ENCODE results near the gene CDC16.

Gene CDC16

DNA sequence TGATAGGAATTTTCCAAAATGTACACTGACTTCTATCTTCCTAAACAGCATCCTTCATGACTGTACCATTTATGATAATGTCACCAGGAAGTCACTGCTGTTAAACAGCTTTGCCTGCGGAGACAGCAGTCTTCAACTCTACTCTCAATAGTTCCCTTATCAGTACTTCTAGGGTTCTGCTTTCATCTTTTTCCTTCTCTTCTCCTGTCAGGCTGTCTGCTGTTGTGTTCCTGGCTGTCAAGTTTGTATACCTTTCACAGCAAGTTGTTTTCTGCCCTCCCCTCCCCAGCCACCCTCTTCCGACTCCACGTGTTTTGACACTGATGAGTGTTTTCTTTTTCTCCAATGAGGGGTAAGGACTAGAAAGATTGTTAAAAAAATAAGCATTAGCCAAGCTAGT lies 48.9 kb downstream of the CDC16 start:
- Histone ChIP-seq H3K9me3 (ENCODE audit: low read length) (no peaks in the 10 kb centered on the region), H3K27me3 (ENCODE audit: control insufficient read depth in 1 of 2, insufficient read depth in 2 of 2, low read length in 2 of 2) (no peaks in the 10 kb centered on the region), H3K4me3 (ENCODE audit: low read depth in 1 of 2, low read length in 2 of 2) (no peak overlapping the region), H3K36me3 (ENCODE audit: insufficient read depth, low read length) (peaks cover 21% of the 10 kb centered on the region), H3K4me1 (ENCODE audit: insufficient read depth, low read length) (peaks cover 11% of the 10 kb centered on the region), H3K9ac (ENCODE audit: low read length) (no peak overlapping the region), H3K27ac (ENCODE audit: low read depth, low read length) (no peak overlapping the region)

DNA sequence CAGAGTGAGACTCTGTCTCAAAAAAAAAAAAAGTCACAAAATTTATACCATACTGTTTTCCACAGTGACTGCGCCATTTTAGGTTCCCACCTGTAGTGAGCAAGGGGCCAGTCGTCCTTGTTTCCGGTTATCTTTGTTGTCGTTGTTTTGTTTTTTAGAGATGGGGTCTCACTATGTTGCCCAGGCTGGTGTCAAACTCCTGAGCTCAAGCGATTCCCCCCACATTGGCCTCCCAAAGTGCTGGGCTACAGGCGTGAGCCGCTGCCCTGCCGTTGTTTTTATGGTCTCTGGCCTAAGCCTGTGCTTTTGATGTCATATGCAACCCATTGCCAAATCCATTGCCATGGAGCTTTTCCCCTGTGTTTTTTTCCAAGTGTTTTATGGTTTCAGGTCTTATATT lies 50.0 kb downstream of the CDC16 start:
- no peak overlapping the region for H3K9ac ChIP-seq (ENCODE audit: low read length)
- peaks cover 29% of the 10 kb centered on the region for H3K36me3 ChIP-seq (ENCODE audit: insufficient read depth, low read length)
- H3K9me3 ChIP-seq (ENCODE audit: low read length) = no peaks in the 10 kb centered on the region
- peaks cover 11% of the 10 kb centered on the region for H3K4me1 ChIP-seq (ENCODE audit: insufficient read depth, low read length)
- no peaks in the 10 kb centered on the region for H3K27me3 ChIP-seq (ENCODE audit: control insufficient read depth in 1 of 2, insufficient read depth in 2 of 2, low read length in 2 of 2)
- H3K4me3 ChIP-seq (ENCODE audit: low read depth in 1 of 2, low read length in 2 of 2) = no peak overlapping the region
- no peak overlapping the region for H3K27ac ChIP-seq (ENCODE audit: low read depth, low read length)

DNA sequence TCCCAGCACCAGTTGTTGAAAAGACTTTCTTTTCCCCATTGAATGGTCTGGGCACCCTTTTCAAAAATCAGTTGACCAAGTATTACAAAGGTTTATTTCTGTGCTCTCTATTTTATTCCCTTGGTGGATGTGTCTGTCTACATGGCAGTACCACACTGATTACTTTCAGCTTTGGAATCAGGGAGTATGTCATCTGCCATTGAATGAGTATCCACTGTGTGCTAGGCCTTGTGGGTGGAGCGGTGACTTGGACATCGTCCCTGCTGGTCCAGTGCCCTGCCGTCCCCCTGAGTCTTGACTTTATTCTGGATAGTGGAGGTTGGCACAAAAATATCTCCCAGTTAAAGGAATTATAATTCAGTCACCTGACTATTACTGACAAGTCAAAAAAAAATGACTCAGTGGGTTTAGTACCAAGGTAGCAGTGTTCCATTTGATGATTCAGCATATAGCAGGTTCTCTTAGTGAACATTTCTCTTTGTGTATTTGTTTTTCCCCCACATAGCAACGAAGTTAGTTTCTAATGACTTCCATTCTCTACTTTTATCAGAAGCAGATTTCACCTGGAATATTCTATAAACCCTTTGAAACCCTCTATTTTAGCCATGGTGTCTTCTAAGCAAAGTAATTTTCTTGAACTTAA lies 50.6 kb downstream of the CDC16 start:
- H3K9me3 ChIP-seq (ENCODE audit: low read length) = no peaks in the 10 kb centered on the region
- H3K9ac ChIP-seq (ENCODE audit: low read length) = no peak overlapping the region
- H3K4me1 ChIP-seq (ENCODE audit: insufficient read depth, low read length) = peaks cover 10% of the 10 kb centered on the region
- H3K36me3 ChIP-seq (ENCODE audit: insufficient read depth, low read length) = peaks cover 34% of the 10 kb centered on the region
- no peaks in the 10 kb centered on the region for H3K27me3 ChIP-seq (ENCODE audit: control insufficient read depth in 1 of 2, insufficient read depth in 2 of 2, low read length in 2 of 2)
- no peak overlapping the region for H3K27ac ChIP-seq (ENCODE audit: low read depth, low read length)
- H3K4me3 ChIP-seq (ENCODE audit: low read depth in 1 of 2, low read length in 2 of 2) = no peak overlapping the region

DNA sequence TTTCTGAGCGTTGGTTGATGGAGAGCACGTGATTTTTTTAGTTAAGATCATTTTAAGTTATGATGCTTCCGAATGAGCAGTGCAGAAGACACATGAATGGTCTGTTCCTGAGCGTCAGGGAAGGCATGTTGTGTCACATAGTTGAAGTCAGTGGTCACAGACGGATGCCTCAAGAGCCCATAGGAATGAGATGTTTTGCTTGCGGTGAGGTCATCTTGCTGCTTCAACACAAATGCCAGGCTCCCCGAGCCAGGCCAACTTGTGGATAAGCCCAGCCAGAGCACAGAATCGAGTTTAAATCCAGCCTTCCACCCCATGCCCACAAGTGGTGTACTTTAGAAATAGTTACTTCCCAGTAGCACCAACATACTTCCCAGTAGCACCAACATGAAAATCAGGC lies 52.1 kb downstream of the CDC16 start:
- no peaks in the 10 kb centered on the region for H3K27me3 ChIP-seq (ENCODE audit: control insufficient read depth in 1 of 2, insufficient read depth in 2 of 2, low read length in 2 of 2)
- no peak overlapping the region for H3K27ac ChIP-seq (ENCODE audit: low read depth, low read length)
- H3K4me1 ChIP-seq (ENCODE audit: insufficient read depth, low read length) = peaks cover 7% of the 10 kb centered on the region
- H3K36me3 ChIP-seq (ENCODE audit: insufficient read depth, low read length) = peaks cover 39% of the 10 kb centered on the region
- H3K9me3 ChIP-seq (ENCODE audit: low read length) = no peaks in the 10 kb centered on the region
- no peak overlapping the region for H3K9ac ChIP-seq (ENCODE audit: low read length)
- H3K4me3 ChIP-seq (ENCODE audit: low read depth in 1 of 2, low read length in 2 of 2) = no peak overlapping the region

DNA sequence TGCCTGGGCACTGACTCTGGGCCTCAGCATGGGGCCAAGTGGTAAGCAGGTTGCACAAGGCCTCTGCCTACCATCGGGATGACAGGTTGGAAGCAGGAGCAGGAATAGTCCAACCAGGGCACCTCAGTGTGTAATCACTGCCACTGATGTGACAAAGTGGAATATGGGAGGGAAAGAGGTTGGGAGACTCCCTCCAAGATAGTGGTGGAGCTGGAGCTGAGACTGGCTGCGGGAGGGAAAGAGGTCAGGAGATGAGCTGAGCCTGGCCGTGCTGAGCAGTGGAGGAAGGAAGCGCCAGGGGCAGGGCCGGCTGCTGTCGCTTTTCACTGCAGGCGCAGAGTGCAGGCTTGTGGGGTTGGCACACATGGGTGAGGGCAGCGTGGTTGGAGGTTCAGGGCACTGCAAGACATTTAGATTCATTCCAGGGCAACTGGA lies 53.5 kb downstream of the CDC16 start:
- H3K36me3 ChIP-seq (ENCODE audit: insufficient read depth, low read length) = peaks cover 48% of the 10 kb centered on the region
- no peak overlapping the region for H3K9ac ChIP-seq (ENCODE audit: low read length)
- H3K27ac ChIP-seq (ENCODE audit: low read depth, low read length) = no peak overlapping the region
- H3K27me3 ChIP-seq (ENCODE audit: control insufficient read depth in 1 of 2, insufficient read depth in 2 of 2, low read length in 2 of 2) = no peaks in the 10 kb centered on the region
- H3K9me3 ChIP-seq (ENCODE audit: low read length) = no peaks in the 10 kb centered on the region
- no peak overlapping the region for H3K4me3 ChIP-seq (ENCODE audit: low read depth in 1 of 2, low read length in 2 of 2)
- H3K4me1 ChIP-seq (ENCODE audit: insufficient read depth, low read length) = no peaks in the 10 kb centered on the region

DNA sequence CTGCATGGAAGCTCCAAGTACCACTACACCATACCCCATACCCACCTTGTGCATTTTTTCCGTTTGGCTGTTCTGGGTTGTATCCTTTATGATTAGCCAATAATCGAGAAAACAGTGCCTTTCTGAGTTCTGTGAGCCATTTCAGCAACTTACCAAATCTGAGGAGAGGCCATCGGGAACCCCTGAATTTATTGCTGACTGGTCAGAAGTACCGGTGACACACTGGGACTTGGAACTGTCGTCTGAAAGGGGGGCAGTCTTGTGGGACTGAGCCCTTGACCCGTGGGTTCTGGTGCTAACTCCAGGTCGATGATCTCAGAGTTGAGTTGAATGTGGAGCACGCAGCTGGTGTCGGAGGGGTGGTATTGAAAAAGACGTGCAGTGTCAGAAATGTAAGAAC lies 61.8 kb downstream of the CDC16 start:
- H3K36me3 ChIP-seq (ENCODE audit: insufficient read depth, low read length) = peaks cover 28% of the 10 kb centered on the region
- no peak overlapping the region for H3K9ac ChIP-seq (ENCODE audit: low read length)

DNA sequence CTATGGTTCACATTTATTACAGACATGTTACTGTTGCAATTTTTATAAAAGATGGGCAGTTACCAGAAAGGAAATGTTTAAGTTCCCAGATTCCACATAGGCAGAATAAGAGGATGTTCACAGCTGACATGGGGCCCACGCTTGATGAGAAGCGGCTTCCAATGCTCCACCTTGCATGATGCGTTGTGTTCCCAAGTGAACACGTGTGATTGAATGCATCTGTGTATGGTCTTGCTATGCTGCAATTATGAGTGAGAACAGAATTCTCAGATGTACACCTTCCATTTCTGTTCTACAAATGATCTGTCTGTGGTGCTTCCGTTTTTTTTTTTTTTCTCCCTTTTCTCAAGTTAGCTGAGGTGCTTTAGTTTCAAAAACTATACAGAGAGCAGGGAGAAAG lies 62.2 kb downstream of the CDC16 start:
- no peak overlapping the region for H3K9ac ChIP-seq (ENCODE audit: low read length)
- H3K9me3 ChIP-seq (ENCODE audit: low read length) = no peaks in the 10 kb centered on the region
- H3K36me3 ChIP-seq (ENCODE audit: insufficient read depth, low read length) = peaks cover 28% of the 10 kb centered on the region
- no peaks in the 10 kb centered on the region for H3K27me3 ChIP-seq (ENCODE audit: control insufficient read depth in 1 of 2, insufficient read depth in 2 of 2, low read length in 2 of 2)
- no peak overlapping the region for H3K27ac ChIP-seq (ENCODE audit: low read depth, low read length)
- H3K4me1 ChIP-seq (ENCODE audit: insufficient read depth, low read length) = no peaks in the 10 kb centered on the region
- no peak overlapping the region for H3K4me3 ChIP-seq (ENCODE audit: low read depth in 1 of 2, low read length in 2 of 2)

More for the DNA sequence above, 61.8 kb downstream of the CDC16 start:
- Histone ChIP-seq H3K27me3 (ENCODE audit: control insufficient read depth in 1 of 2, insufficient read depth in 2 of 2, low read length in 2 of 2) (no peaks in the 10 kb centered on the region), H3K4me3 (ENCODE audit: low read depth in 1 of 2, low read length in 2 of 2) (no peak overlapping the region), H3K9me3 (ENCODE audit: low read length) (no peaks in the 10 kb centered on the region), H3K4me1 (ENCODE audit: insufficient read depth, low read length) (no peaks in the 10 kb centered on the region), H3K27ac (ENCODE audit: low read depth, low read length) (no peak overlapping the region)

DNA sequence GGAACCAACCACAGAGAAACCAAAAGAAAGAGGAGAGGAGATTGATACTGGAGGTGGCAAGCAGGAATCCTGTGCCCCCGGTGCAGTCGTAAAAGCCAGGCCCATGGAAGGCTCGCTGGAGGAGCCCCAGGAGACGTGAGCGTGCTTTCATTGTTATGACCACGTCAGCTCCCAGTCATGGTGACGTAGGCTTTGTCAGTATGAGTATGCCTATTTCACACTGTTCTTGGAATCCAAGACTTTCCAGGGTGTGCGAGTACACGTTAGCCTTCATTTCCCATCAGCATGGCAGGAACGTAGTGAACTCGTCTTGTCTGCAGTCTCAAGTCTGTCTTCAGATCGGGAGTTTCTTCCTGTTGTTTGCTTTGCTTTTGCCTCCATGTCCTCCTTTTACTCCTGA lies 64.2 kb downstream of the CDC16 start:
- Histone ChIP-seq H3K4me3 (ENCODE audit: low read depth in 1 of 2, low read length in 2 of 2) (no peak overlapping the region), H3K27me3 (ENCODE audit: control insufficient read depth in 1 of 2, insufficient read depth in 2 of 2, low read length in 2 of 2) (no peaks in the 10 kb centered on the region), H3K27ac (ENCODE audit: low read depth, low read length) (no peak overlapping the region), H3K9me3 (ENCODE audit: low read length) (no peaks in the 10 kb centered on the region), H3K4me1 (ENCODE audit: insufficient read depth, low read length) (no peaks in the 10 kb centered on the region), H3K36me3 (ENCODE audit: insufficient read depth, low read length) (peaks cover 27% of the 10 kb centered on the region), H3K9ac (ENCODE audit: low read length) (no peak overlapping the region)

DNA sequence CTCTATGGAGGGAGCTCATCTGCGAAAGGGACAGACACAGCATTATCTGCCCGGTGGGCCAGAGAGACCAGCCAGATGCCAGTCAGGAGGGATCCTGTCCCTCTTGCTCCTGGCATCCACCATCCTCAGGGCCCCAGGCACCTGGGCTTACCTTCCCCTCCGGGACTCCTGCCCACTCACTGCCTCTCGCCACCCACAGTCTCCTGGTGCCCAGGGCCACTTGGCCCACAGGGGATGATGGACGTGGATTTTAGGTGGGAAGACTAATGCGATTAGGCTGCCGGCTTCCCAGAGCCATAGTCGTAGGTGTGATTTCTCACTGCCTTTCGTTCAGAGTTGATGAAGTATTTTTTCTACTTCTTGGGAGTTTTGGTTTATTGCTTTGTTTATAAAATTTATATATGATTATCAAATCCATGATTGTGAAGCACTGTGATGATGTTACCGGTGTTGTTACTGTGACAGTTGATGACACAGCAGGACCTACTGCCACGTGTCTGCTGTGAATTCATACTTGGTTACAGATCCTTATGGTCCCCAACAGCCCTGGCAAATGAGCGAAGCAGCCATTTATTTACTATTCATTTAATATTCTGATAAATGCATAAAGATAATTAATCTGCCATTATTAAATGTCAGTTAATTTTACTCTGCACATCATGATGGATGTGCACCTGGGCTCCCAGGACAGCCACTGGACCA lies 65.1 kb downstream of the CDC16 start:
- Histone ChIP-seq H3K36me3 (ENCODE audit: insufficient read depth, low read length) (peaks cover 36% of the 10 kb centered on the region), H3K27ac (ENCODE audit: low read depth, low read length) (no peak overlapping the region), H3K9ac (ENCODE audit: low read length) (no peak overlapping the region)

DNA sequence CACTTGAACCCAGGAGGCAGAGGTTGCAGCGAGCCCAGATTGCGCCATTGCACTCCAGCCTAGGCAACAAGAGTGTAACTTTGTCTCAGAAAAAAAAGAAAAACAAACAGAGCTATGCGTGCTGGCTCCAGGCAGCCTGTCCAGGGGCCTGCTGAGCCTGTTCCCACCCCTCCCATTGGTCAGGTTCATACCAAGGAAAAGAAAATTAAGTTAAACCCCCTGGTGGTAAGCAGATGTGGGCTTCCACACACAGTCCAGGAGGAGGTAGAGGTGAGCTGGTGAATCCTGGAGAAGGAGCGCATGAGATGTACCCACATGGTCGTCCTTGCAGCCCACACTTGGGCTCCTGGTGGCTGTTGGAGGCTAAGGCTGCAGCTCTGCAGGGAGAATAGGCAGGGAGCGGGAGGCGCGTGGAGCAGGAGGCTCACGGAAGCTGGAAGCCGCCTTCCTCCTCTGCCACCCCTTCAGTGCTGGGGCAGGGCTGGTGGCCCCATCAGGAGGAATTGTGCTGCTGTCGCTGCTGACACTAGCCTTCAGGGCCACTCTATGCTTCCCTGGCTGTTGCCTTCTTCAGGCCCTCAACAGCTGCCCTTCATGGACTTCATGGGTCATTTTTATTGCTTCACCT lies 69.1 kb downstream of the CDC16 start:
- H3K4me3 ChIP-seq (ENCODE audit: low read depth in 1 of 2, low read length in 2 of 2) = no peak overlapping the region
- no peak overlapping the region for H3K27ac ChIP-seq (ENCODE audit: low read depth, low read length)
- H3K27me3 ChIP-seq (ENCODE audit: control insufficient read depth in 1 of 2, insufficient read depth in 2 of 2, low read length in 2 of 2) = no peaks in the 10 kb centered on the region
- H3K36me3 ChIP-seq (ENCODE audit: insufficient read depth, low read length) = peaks cover 48% of the 10 kb centered on the region
- no peak overlapping the region for H3K9ac ChIP-seq (ENCODE audit: low read length)
- H3K4me1 ChIP-seq (ENCODE audit: insufficient read depth, low read length) = no peaks in the 10 kb centered on the region
- no peaks in the 10 kb centered on the region for H3K9me3 ChIP-seq (ENCODE audit: low read length)

More for the DNA sequence above, 65.1 kb downstream of the CDC16 start:
- Histone ChIP-seq H3K27me3 (ENCODE audit: control insufficient read depth in 1 of 2, insufficient read depth in 2 of 2, low read length in 2 of 2) (no peaks in the 10 kb centered on the region), H3K9me3 (ENCODE audit: low read length) (no peaks in the 10 kb centered on the region), H3K4me3 (ENCODE audit: low read depth in 1 of 2, low read length in 2 of 2) (no peak overlapping the region), H3K4me1 (ENCODE audit: insufficient read depth, low read length) (no peaks in the 10 kb centered on the region)

DNA sequence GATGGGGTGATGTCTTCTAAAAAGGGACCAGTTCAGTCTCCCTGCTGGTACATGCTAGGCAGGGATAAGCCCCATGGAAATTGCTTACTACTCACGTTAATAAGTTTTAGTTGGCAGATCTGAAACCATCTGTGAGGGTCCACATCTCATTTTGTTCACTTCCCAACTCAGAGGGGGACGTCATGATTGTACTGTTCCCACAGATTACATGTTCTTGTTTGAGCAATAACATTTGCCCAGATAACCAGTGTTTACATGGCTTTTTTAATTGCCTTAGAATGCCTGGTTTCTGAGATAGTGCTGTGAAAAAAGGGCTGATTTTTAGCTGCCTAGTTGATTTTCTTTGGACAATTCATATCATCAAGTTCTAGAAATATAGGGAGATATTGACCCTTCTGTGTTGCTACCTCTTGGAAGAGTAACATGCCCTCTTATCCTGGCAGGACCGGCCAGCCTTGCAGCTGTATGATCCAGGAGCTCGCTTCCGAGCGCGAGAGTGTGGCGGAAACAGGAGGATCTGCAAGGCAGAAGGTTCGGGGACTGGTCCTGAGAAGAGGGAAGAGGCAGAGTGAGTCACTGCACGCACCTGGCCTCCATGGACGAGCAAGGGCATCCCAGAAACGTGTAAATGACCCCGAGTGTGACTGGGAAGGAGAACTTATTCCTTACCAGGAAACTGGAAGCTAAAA lies 69.8 kb downstream of the CDC16 start:
- no peaks in the 10 kb centered on the region for H3K4me1 ChIP-seq (ENCODE audit: insufficient read depth, low read length)
- H3K9me3 ChIP-seq (ENCODE audit: low read length) = no peaks in the 10 kb centered on the region
- H3K27me3 ChIP-seq (ENCODE audit: control insufficient read depth in 1 of 2, insufficient read depth in 2 of 2, low read length in 2 of 2) = no peaks in the 10 kb centered on the region
- H3K36me3 ChIP-seq (ENCODE audit: insufficient read depth, low read length) = peaks cover 42% of the 10 kb centered on the region
- H3K4me3 ChIP-seq (ENCODE audit: low read depth in 1 of 2, low read length in 2 of 2) = no peak overlapping the region
- H3K27ac ChIP-seq (ENCODE audit: low read depth, low read length) = no peak overlapping the region
- H3K9ac ChIP-seq (ENCODE audit: low read length) = no peak overlapping the region

All from muscle layer of colon (tissue), 2 donors.